HEK293T (cell line): Measurements from ENCODE around the gene SPRY1.

Source experiments
- ARNT ChIP-seq: fragments of 450-650 bp; IDR thresholded peaks from 2 replicates; pipeline ENCODE4 v1.6.1; 2017; ENCODE audit warnings: mild to moderate bottlenecking
- CTBP1 ChIP-seq: fragments of 450-650 bp; IDR thresholded peaks from 2 replicates; pipeline ENCODE4 v1.6.1; 2016; ENCODE audit warnings: borderline replicate concordance
- FOXA1 ChIP-seq: fragments of 450-650 bp; IDR thresholded peaks from 2 replicates; pipeline ENCODE4 v1.6.1; 2016; ENCODE audit warnings: mild to moderate bottlenecking
- FOXK2 ChIP-seq: fragments of 450-650 bp; IDR thresholded peaks from 2 replicates; pipeline ENCODE4 v1.6.1; 2016; ENCODE audit warnings: mild to moderate bottlenecking
- FOXM1 ChIP-seq: fragments of 450-650 bp; IDR thresholded peaks from 2 replicates; pipeline ENCODE4 v1.6.1; 2017; ENCODE audit warnings: mild to moderate bottlenecking, borderline replicate concordance
- L3MBTL2 ChIP-seq: fragments of 450-650 bp; conservative IDR thresholded peaks from 2 replicates; pipeline ENCODE4 v1.6.1; 2016; ENCODE audit warnings: mild to moderate bottlenecking
- NFRKB ChIP-seq: fragments of 450-650 bp; IDR thresholded peaks from 2 replicates; pipeline ENCODE4 v1.6.1; 2016; ENCODE audit warnings: mild to moderate bottlenecking, moderate library complexity
- SP1 ChIP-seq: fragments of 450-650 bp; IDR thresholded peaks from 2 replicates; pipeline ENCODE4 v1.6.1; 2017
- TF ChIP-seq, protein P1 (sequence below): fragments of 450-650 bp; IDR thresholded peaks from 2 replicates; pipeline ENCODE4 v1.6.1; 2016

DNA sequence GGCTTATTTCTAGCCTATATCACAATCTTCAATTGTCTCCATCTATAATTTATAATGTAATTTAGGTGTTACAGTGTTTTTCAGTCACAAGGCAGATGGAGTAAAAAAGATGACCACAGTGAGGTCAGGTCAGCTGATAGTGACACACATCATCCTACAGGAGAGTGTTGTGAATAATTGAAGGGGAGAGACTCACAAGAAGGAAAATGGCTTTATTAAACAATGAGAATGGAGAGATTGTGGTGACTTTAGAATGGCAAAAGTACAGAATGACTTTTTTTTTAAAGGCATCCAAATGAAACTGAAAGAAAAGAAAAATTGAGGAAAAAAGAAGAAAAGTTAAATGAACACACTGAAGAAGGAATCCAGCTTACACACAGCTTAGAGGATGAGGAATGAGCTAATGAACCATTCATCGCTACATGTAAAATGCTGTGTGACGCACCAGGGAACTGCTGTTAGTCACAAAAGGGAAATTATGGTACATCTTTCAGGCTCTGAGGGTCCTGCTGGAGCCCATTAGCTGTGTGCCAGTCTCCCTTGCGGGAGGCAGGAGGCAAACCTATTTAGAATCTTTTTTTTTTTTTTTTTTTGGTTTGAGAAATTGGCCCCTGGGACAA is 56.6 kb downstream of the SPRY1 start:
- TF ChIP-seq FOXM1, result no peak
- TF ChIP-seq SP1, result no peak
- no peak for TF ChIP-seq FOXK2
- no peak for TF ChIP-seq FOXA1
- no peak for TF ChIP-seq NFRKB
- no peak for TF ChIP-seq ARNT
- TF ChIP-seq, protein P1, sequence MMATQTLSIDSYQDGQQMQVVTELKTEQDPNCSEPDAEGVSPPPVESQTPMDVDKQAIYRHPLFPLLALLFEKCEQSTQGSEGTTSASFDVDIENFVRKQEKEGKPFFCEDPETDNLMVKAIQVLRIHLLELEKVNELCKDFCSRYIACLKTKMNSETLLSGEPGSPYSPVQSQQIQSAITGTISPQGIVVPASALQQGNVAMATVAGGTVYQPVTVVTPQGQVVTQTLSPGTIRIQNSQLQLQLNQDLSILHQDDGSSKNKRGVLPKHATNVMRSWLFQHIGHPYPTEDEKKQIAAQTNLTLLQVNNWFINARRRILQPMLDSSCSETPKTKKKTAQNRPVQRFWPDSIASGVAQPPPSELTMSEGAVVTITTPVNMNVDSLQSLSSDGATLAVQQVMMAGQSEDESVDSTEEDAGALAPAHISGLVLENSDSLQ, result no peak
- no peak for TF ChIP-seq CTBP1
- TF ChIP-seq L3MBTL2, result no peak
